Liver (tissue), 9 donors: Measurements from ENCODE around the gene TBX5. TPM values are rescaled to one million over a fixed set of nuclear protein-coding genes. Genes with fewer than 3 reads are reported as not detected.

Experiments
- DNase-seq: peaks from one replicate; pipeline ENCODE4 v3.0.0-alpha.2; 2017; ENCODE audit warnings: low spot score
- H3K27ac ChIP-seq, 2 donors: one replicate each; pipeline ENCODE4 v1.7.0; 2013; ENCODE audit warnings: inconsistent platforms in 2 of 2, low read length in 2 of 2, control low read depth in 1 of 2, low read depth in 1 of 2, mild to moderate bottlenecking in 1 of 2
- H3K27me3 ChIP-seq, 4 donors: one replicate each; pipeline versions ENCODE4 v1.6.1 to v1.7.0; 2013; ENCODE audit warnings: low read length in 3 of 4, inconsistent platforms in 1 of 4, mild to moderate bottlenecking in 1 of 4, moderate library complexity in 1 of 4; ENCODE audit not compliant: control insufficient read depth in 4 of 4, insufficient read depth in 4 of 4
- H3K36me3 ChIP-seq, 4 donors: one replicate each; pipeline versions ENCODE4 v1.6.1 to v1.7.0; 2013; ENCODE audit warnings: low read length in 3 of 4, mild to moderate bottlenecking in 3 of 4, low read depth in 1 of 4, moderate library complexity in 1 of 4; ENCODE audit not compliant: control insufficient read depth in 4 of 4, insufficient read depth in 3 of 4
- H3K4me1 ChIP-seq, 4 donors: one replicate each; pipeline versions ENCODE4 v1.6.1 to v1.7.0; 2013; ENCODE audit warnings: low read length in 3 of 4, mild to moderate bottlenecking in 3 of 4, moderate library complexity in 1 of 4; ENCODE audit not compliant: control insufficient read depth in 4 of 4, insufficient read depth in 4 of 4
- H3K4me3 ChIP-seq, 3 donors: one replicate each; pipeline versions ENCODE4 v1.6.1 to v1.7.0; 2013; ENCODE audit warnings: low read length in 3 of 3, control low read depth in 1 of 3, low read depth in 1 of 3, mild to moderate bottlenecking in 1 of 3
- H3K9ac ChIP-seq, 2 donors: one replicate each; pipeline ENCODE4 v1.7.0; 2013; ENCODE audit warnings: low read length in 2 of 2, mild to moderate bottlenecking in 2 of 2, moderate library complexity in 2 of 2, control low read depth in 1 of 2, low read depth in 1 of 2
- H3K9me3 ChIP-seq, 4 donors: one replicate each; pipeline versions ENCODE4 v1.6.1 to v1.7.0; 2013; ENCODE audit warnings: low read length in 3 of 4; ENCODE audit not compliant: control insufficient read depth in 4 of 4
- EGR1 ChIP-seq, 2 donors: IDR thresholded peaks; 2 replicates each; pipeline ENCODE4 v1.6.1; 2016 to 2018; ENCODE audit warnings: antibody characterized with exemption in 2 of 2, low read depth in 2 of 2
- FOXA1 ChIP-seq: IDR thresholded peaks from 2 replicates; pipeline ENCODE4 v1.6.1; 2016; ENCODE audit warnings: antibody characterized with exemption
- GABPA ChIP-seq, 2 donors: IDR thresholded peaks in 1 of 2; conservative IDR thresholded peaks in 1 of 2; 2 replicates each; pipeline ENCODE4 v1.6.1; 2016; ENCODE audit warnings: antibody characterized with exemption in 2 of 2, mild to moderate bottlenecking in 1 of 2, moderate library complexity in 1 of 2
- HNF4A ChIP-seq, 2 donors: conservative IDR thresholded peaks; 2 replicates each; pipeline ENCODE4 v1.6.1; 2016; ENCODE audit warnings: antibody characterized with exemption in 2 of 2, mild to moderate bottlenecking in 2 of 2
- JUND ChIP-seq, 2 donors: IDR thresholded peaks; 2 replicates each; pipeline ENCODE4 v1.6.1; 2016; ENCODE audit warnings: antibody characterized with exemption in 2 of 2
- RAD21 ChIP-seq, 2 donors: IDR thresholded peaks; 2 replicates each; pipeline ENCODE4 v1.6.1; 2016; ENCODE audit warnings: antibody characterized with exemption in 2 of 2, mild to moderate bottlenecking in 2 of 2
- RXRA ChIP-seq, 2 donors: IDR thresholded peaks; 2 replicates each; pipeline ENCODE4 v1.6.1; 2017 to 2018; ENCODE audit warnings: antibody characterized with exemption in 2 of 2, mild to moderate bottlenecking in 1 of 2
- SP1 ChIP-seq: IDR thresholded peaks from 2 replicates; pipeline ENCODE4 v1.6.1; 2018; ENCODE audit warnings: antibody characterized with exemption, mild to moderate bottlenecking
- YY1 ChIP-seq: IDR thresholded peaks from 2 replicates; pipeline ENCODE4 v1.6.1; 2016; ENCODE audit warnings: antibody characterized with exemption, mild to moderate bottlenecking
- ZBTB33 ChIP-seq: IDR thresholded peaks from 2 replicates; pipeline ENCODE4 v1.6.1; 2016; ENCODE audit warnings: antibody characterized with exemption
- WGBS: extraction: QIAGEN DNeasy Blood & Tissue Kit; methylation state at CpG from one replicate; pipeline ENCODE4 v1.1.7; 2013; 5-methylcytosine and 5-hydroxymethylcytosine counted together
- polyA plus RNA-seq, 2 donors: library from polyadenylated mRNA; stranded (reverse) in 1 of 2; unstranded in 1 of 2; fragments of 200-250 nt in 1 of 2; fragments of >200 nt in 1 of 2; fragmentation: Nextera tagmentation in 1 of 2; extraction: Ambion mirVana in 1 of 2; gene quantifications; one replicate each; pipeline versions ENCODE4 v1.2.1 to v1.2.3, GENCODE V29; 2013 to 2015
- total RNA-seq, 2 donors: library from RNA; depleted of rRNA; stranded (reverse); fragments of >200 nt; gene quantifications; one replicate each; pipeline ENCODE4 v1.2.3, GENCODE V29; 2014
- TF ChIP-seq, protein P1 (sequence below): IDR thresholded peaks from 2 replicates; pipeline ENCODE4 v1.6.1; 2016; ENCODE audit warnings: antibody characterized with exemption, mild to moderate bottlenecking
- TF ChIP-seq, protein P2 (sequence below): IDR thresholded peaks from 2 replicates; pipeline ENCODE4 v1.6.1; 2016; ENCODE audit warnings: antibody characterized with exemption
- TF ChIP-seq, protein P3 (sequence below): fragments of 150-350 bp; IDR thresholded peaks from 2 replicates; pipeline ENCODE4 v1.5.1; 2017; ENCODE audit warnings: improper control_type of control experiment, low read depth, low read length; ENCODE audit not compliant: missing input control
- donor health status: healthy.
- donor health status: healthy.
- donor health status: healthy.
- donor health status: healthy.
- donor health status: healthy.

Gene TBX5
- total and polyA plus RNA-seq, 4 donors, result 0.03 TPM; not detected in 3

DNA sequence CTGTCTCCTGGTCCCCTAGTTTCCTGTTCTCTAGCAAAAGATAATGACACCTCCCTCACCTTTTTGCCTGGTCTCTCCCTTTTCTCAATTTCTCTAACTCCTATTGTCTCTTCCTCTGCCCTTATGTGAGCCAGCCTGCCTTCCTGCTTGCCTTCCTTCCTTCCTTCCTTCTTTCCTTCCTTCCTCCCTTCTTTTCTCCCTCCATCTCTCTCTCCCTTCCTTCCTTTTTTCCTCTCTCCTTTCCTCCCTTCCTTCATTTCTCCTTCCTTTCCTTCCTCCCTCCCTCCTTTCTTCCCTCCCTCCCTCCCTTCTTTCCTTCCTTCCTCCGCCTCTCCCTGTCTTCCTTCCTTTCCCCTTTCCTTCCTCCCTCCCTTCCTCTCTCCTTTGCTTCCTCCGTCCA is 45.7 kb upstream of the TBX5 start:
- 37% methylated on average over 2 of the region's 2 CpGs for WGBS
- Histone ChIP-seq H3K4me1 (no peaks in the 10 kb centered on the region), H3K9ac (no peak overlapping the region), H3K4me3 (no peak overlapping the region), H3K9me3 (no peaks in the 10 kb centered on the region), H3K36me3 (no peaks in the 10 kb centered on the region), H3K27ac (no peak overlapping the region), H3K27me3 (peaks cover 5 to 13% (median 8%) of the 10 kb centered on the region in 4 donors)
- no peak for DNase-seq
- TF ChIP-seq, protein P1, sequence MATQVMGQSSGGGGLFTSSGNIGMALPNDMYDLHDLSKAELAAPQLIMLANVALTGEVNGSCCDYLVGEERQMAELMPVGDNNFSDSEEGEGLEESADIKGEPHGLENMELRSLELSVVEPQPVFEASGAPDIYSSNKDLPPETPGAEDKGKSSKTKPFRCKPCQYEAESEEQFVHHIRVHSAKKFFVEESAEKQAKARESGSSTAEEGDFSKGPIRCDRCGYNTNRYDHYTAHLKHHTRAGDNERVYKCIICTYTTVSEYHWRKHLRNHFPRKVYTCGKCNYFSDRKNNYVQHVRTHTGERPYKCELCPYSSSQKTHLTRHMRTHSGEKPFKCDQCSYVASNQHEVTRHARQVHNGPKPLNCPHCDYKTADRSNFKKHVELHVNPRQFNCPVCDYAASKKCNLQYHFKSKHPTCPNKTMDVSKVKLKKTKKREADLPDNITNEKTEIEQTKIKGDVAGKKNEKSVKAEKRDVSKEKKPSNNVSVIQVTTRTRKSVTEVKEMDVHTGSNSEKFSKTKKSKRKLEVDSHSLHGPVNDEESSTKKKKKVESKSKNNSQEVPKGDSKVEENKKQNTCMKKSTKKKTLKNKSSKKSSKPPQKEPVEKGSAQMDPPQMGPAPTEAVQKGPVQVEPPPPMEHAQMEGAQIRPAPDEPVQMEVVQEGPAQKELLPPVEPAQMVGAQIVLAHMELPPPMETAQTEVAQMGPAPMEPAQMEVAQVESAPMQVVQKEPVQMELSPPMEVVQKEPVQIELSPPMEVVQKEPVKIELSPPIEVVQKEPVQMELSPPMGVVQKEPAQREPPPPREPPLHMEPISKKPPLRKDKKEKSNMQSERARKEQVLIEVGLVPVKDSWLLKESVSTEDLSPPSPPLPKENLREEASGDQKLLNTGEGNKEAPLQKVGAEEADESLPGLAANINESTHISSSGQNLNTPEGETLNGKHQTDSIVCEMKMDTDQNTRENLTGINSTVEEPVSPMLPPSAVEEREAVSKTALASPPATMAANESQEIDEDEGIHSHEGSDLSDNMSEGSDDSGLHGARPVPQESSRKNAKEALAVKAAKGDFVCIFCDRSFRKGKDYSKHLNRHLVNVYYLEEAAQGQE, result no peak
- TF ChIP-seq RAD21 (IDR thresholded peaks at IDR 0.05) (no peak), EGR1 (IDR thresholded peaks at IDR 0.05; ENCODE audit: low read depth in 2 of 2) (no peak), ZBTB33 (no peak), RXRA (IDR thresholded peaks at IDR 0.05) (no peak), JUND (IDR thresholded peaks at IDR 0.05) (no peak), GABPA (IDR thresholded peaks at IDR 0.05 in 1 of 2, conservative IDR thresholded peaks at IDR 0.05 in 1 of 2) (no peak), HNF4A (conservative IDR thresholded peaks at IDR 0.05) (no peak), YY1 (no peak), SP1 (no peak)
- TF ChIP-seq, protein P2, sequence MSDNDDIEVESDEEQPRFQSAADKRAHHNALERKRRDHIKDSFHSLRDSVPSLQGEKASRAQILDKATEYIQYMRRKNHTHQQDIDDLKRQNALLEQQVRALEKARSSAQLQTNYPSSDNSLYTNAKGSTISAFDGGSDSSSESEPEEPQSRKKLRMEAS, result no peak
- TF ChIP-seq, protein P3, sequence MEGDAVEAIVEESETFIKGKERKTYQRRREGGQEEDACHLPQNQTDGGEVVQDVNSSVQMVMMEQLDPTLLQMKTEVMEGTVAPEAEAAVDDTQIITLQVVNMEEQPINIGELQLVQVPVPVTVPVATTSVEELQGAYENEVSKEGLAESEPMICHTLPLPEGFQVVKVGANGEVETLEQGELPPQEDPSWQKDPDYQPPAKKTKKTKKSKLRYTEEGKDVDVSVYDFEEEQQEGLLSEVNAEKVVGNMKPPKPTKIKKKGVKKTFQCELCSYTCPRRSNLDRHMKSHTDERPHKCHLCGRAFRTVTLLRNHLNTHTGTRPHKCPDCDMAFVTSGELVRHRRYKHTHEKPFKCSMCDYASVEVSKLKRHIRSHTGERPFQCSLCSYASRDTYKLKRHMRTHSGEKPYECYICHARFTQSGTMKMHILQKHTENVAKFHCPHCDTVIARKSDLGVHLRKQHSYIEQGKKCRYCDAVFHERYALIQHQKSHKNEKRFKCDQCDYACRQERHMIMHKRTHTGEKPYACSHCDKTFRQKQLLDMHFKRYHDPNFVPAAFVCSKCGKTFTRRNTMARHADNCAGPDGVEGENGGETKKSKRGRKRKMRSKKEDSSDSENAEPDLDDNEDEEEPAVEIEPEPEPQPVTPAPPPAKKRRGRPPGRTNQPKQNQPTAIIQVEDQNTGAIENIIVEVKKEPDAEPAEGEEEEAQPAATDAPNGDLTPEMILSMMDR, result no peak

- Histone ChIP-seq H3K36me3 (no peaks in the 10 kb centered on the region), H3K27me3 (peaks cover 5 to 18% (median 16%) of the 10 kb centered on the region in 4 donors), H3K9ac (no peak overlapping the region), H3K4me3 (no peak overlapping the region), H3K27ac (no peak overlapping the region), H3K9me3 (no peaks in the 10 kb centered on the region), H3K4me1 (no peaks in the 10 kb centered on the region)
- 5% methylated on average over 7 of the region's 7 CpGs for WGBS
- TF ChIP-seq FOXA1, result no peak
- TF ChIP-seq RAD21 (IDR thresholded peaks at IDR 0.05), result no peak
- TF ChIP-seq YY1, result no peak
- DNase-seq, result no peak
Measured at GRCh38 chr12:114450515-114451300, 44.8 kb upstream of the TBX5 start.
